HG02870 (cell line): ENCODE data around the gene FAM89B.
A peak's percentile ranks its signal among the peaks of the same experiment; 100 is the strongest.

Experiments
- ATAC-seq: cut with Tn5 transposase; IDR thresholded peaks from one replicate; pipeline ENCODE4 v1.9.1; 2021; ENCODE audit warnings: mild to moderate bottlenecking, moderate library complexity; ENCODE audit not compliant: unreplicated experiment

Gene FAM89B

GRCh38 chr11:65609665-65610064 is 37.3 kb downstream of the FAM89B start:
- no peak for ATAC-seq

GRCh38 chr11:65610404-65610803 is 38.1 kb downstream of the FAM89B start:
- no peak for ATAC-seq

- no peak for ATAC-seq
These were observed 38.9 kb downstream of the FAM89B start for GRCh38 chr11:65611028-65611757.

GRCh38 chr11:65611758-65612603 is 39.6 kb downstream of the FAM89B start:
- no peak for ATAC-seq

GRCh38 chr11:65612691-65613090 is 40.4 kb downstream of the FAM89B start:
- ATAC-seq, result no peak

- no peak for ATAC-seq
These were observed 41.0 kb downstream of the FAM89B start for GRCh38 chr11:65613091-65613928.

- peak; percentile 79 for ATAC-seq
These were observed 43.1 kb downstream of the FAM89B start, which contains the start of gene PCNX3 for GRCh38 chr11:65615229-65615949. PCNX3 (plus strand) TSS chr11:65615776; CDS start chr11:65616312, 536 bp downstream.

- ATAC-seq, result peak; percentile 0
These were observed 43.7 kb downstream of the FAM89B start for GRCh38 chr11:65615950-65616574.

- no peak for ATAC-seq
These were observed 44.2 kb downstream of the FAM89B start for GRCh38 chr11:65616575-65617001.

- ATAC-seq, result no peak
These were observed 45.0 kb downstream of the FAM89B start for GRCh38 chr11:65617136-65617850.

GRCh38 chr11:65617990-65618751 is 45.8 kb downstream of the FAM89B start:
- no peak for ATAC-seq

GRCh38 chr11:65618763-65619162 is 46.4 kb downstream of the FAM89B start:
- no peak for ATAC-seq

- no peak for ATAC-seq
These were observed 47.1 kb downstream of the FAM89B start for GRCh38 chr11:65619281-65619928.

- no peak for ATAC-seq
These were observed 48.3 kb downstream of the FAM89B start for GRCh38 chr11:65620666-65621065.

GRCh38 chr11:65621460-65621859 is 49.1 kb downstream of the FAM89B start:
- ATAC-seq, result no peak

GRCh38 chr11:65622011-65622410 is 49.7 kb downstream of the FAM89B start:
- ATAC-seq, result no peak

- no peak for ATAC-seq
These were observed 50.8 kb downstream of the FAM89B start for GRCh38 chr11:65623177-65623576.
